Activated B cell treated with CpG ODN at 0.5 μM for 24 hours (primary cell): Measurements from ENCODE around the gene TNFRSF9. TPM values are rescaled to one million over a fixed set of nuclear protein-coding genes. Genes with fewer than 3 reads are reported as not detected.

Experiments
- ATAC-seq: fragments of 200-7000 bp; cut with Tn5 transposase; one replicate; pipeline ENCODE4 v1.10.0; 2021; ENCODE audit warnings: low read depth, mild to moderate bottlenecking, moderate library complexity
- CTCF ChIA-PET: fragments of 350-600 bp; sonication (Branson Sonifier 250); formaldehyde crosslinking; loops from one replicate; lab custom pipeline; 2021; ENCODE audit warnings: antibody characterized with exemption; lab: Charles Lee
- POLR2A ChIA-PET: fragments of 350-600 bp; sonication (Branson Sonifier 250); formaldehyde crosslinking; loops from one replicate; lab custom pipeline; 2021; ENCODE audit warnings: antibody characterized with exemption; lab: Charles Lee
- DNase-seq: peaks from one replicate; pipeline ENCODE4 v3.0.0; 2022
- H3K27ac Mint-ChIP-seq: one replicate; pipeline ENCODE4 v1.8.0; 2020; ENCODE audit warnings: mixed read lengths
- H3K27me3 Mint-ChIP-seq: one replicate; pipeline ENCODE4 v1.8.0; 2021; ENCODE audit warnings: mixed read lengths
- H3K36me3 Mint-ChIP-seq: one replicate; pipeline ENCODE4 v1.8.0; 2021; ENCODE audit warnings: low read depth, mixed read lengths
- H3K4me1 Mint-ChIP-seq: one replicate; pipeline ENCODE4 v1.8.0; 2021; ENCODE audit warnings: mixed read lengths
- H3K4me3 Mint-ChIP-seq: one replicate; pipeline ENCODE4 v1.8.0; 2020; ENCODE audit warnings: mild to moderate bottlenecking, mixed read lengths
- H3K9me3 Mint-ChIP-seq: one replicate; pipeline ENCODE4 v1.8.0; 2020; ENCODE audit warnings: mixed read lengths
- CTCF ChIP-seq: fragments of 200-600 bp; IDR thresholded peaks from one replicate; pipeline ENCODE4 v1.8.0; 2022; ENCODE audit warnings: antibody characterized with exemption, mild to moderate bottlenecking
- intact Hi-C: fragments of 100-400 bp; cut with micrococcal nuclease; formaldehyde crosslinking; loops from one replicate; pipeline ENCODE4 v1.15.1; 2024
- total RNA-seq: library from RNA; stranded (reverse); gene quantifications from 2 replicates; pipeline ENCODE4 v1.2.3, GENCODE V29; 2022

The TNFRSF9 gene
- total RNA-seq, 1 donor from 2014 or later = 2.2 TPM

- TF ChIP-seq CTCF = no peak
- ChIA-PET CTCF (no interaction called here), POLR2A (no interaction called here)
- Mint-ChIP-seq H3K27ac (no peak overlapping the region), H3K9me3 (peaks cover 9% of the 10 kb centered on the region), H3K4me1 (no peaks in the 10 kb centered on the region), H3K36me3 (peaks cover 5% of the 10 kb centered on the region), H3K4me3 (no peak overlapping the region), H3K27me3 (peaks cover 4% of the 10 kb centered on the region)
- intact Hi-C loops = no loop called here
- ATAC-seq (no peak), DNase-seq (no peak)
Observed at GRCh38 chr1:7873801-7874795, 66.5 kb downstream of the TNFRSF9 start.

- Mint-ChIP-seq H3K27me3 (no peaks in the 10 kb centered on the region), H3K4me1 (no peaks in the 10 kb centered on the region), H3K9me3 (no peaks in the 10 kb centered on the region), H3K36me3 (no peaks in the 10 kb centered on the region), H3K4me3 (no peak overlapping the region), H3K27ac (no peak overlapping the region)
- DNase-seq (no peak), ATAC-seq (no peak)
- POLR2A ChIA-PET = no interaction called here
- CTCF ChIA-PET = no interaction called here
- intact Hi-C loops = no loop called here
- no peak for TF ChIP-seq CTCF
Observed at GRCh38 chr1:7871136-7871535, 69.5 kb downstream of the TNFRSF9 start.

- Mint-ChIP-seq H3K27ac (no peak overlapping the region), H3K4me1 (no peaks in the 10 kb centered on the region), H3K36me3 (no peaks in the 10 kb centered on the region), H3K4me3 (no peak overlapping the region), H3K9me3 (no peaks in the 10 kb centered on the region), H3K27me3 (no peaks in the 10 kb centered on the region)
- no peak for ATAC-seq
- POLR2A ChIA-PET = no interaction called here
- no peak for DNase-seq
- intact Hi-C loops = no loop called here
- no peak for TF ChIP-seq CTCF
- CTCF ChIA-PET = no interaction called here
Observed at GRCh38 chr1:7869136-7869920, 71.3 kb downstream of the TNFRSF9 start.

- no peaks in the 10 kb centered on the region for H3K27me3 Mint-ChIP-seq
- no peaks in the 10 kb centered on the region for H3K9me3 Mint-ChIP-seq
- intact Hi-C loops = no loop called here
- ATAC-seq = no peak
- no peak for TF ChIP-seq CTCF
- ChIA-PET CTCF (no interaction called here), POLR2A (no interaction called here)
- H3K36me3 Mint-ChIP-seq = no peaks in the 10 kb centered on the region
- no peak for DNase-seq
- no peak overlapping the region for H3K27ac Mint-ChIP-seq
- H3K4me3 Mint-ChIP-seq = no peak overlapping the region
- no peaks in the 10 kb centered on the region for H3K4me1 Mint-ChIP-seq
Observed at GRCh38 chr1:7868070-7868780, 72.4 kb downstream of the TNFRSF9 start.
